NCI-H1092 (cell line): ENCODE measurements around the gene BAHCC1.
A peak's percentile ranks its signal among the peaks of the same experiment; 100 is the strongest.

Experiments used
- DNase-seq: peaks from one replicate; lab custom pipeline; 2025; lab: John Stamatoyannopoulos, UW

BAHCC1 gene

DNA sequence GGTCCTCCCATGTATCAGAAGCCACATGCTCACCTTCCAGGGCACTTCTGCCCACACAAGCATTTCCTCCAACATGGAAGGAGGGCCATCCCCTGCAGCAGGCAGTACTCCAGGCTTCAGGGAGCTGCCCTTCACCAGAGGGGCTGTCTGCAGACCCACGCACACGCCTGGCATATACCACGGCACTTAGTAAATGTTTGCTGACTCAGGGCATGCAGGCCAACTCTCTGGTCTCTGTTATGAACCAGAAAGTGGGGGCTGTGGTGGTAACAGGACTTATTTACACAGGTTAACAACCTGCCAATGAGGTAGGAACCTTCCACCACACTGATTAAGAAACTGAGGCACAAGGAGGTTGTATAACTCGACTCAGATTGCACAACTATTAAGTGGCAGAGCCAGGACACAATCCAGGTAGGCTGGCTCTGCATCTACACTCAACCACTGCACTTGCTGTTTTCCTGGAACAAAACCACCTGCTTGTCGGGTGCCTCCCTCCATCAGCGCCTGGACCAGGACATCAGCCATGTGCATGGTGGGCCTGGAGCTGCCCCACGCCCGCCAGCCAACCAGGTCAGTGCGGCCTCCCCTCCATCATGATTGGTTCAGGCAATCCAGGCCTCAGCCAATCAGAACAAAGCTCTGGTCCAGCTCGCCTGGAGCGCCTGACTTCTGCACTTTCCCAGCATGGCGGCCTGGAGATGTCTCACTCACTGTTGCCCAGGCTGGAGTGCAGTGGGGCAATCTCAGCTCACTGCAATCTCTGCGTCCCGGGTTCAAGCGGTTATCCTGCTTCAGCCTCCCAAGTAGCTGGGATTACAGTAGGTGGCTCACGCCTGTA lies 98.2 kb downstream of the BAHCC1 start:
- DNase-seq, result no peak

DNA sequence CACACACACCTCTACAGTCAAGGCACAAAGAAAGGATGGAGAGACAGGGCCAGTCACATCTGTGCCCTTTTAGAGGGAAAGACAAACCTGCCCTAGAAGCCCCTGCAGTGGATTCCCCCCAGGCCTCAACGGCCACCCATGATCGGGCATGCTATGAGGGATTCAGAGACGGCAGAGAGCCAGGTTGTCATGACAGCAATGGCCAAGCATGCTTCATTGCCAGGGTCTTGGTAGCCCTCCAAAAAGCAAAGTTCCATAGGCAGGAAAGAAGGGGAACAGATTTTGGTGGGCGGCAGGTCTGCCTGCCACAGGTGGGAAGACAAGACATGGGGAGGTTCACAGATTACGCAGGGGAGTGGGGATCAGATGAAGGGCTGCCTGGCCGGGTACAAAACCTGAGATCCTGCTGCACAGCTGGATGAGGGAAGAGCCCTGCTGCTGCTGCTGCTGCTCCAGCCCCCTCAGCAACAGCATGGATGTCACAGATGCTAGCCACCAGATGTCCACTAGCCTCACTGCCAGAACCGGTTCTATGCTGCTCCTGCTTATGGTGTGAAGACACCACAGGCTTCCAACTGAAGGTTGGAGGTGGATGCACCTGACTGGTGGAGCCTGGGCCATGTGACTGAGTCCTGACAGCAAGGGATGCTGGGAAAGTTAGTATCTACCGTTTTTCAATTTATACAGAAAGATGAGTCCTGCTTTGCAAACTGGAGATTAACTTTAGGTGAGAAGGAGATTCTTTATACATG lies 99.5 kb downstream of the BAHCC1 start:
- DNase-seq, result peak; percentile 60

DNA sequence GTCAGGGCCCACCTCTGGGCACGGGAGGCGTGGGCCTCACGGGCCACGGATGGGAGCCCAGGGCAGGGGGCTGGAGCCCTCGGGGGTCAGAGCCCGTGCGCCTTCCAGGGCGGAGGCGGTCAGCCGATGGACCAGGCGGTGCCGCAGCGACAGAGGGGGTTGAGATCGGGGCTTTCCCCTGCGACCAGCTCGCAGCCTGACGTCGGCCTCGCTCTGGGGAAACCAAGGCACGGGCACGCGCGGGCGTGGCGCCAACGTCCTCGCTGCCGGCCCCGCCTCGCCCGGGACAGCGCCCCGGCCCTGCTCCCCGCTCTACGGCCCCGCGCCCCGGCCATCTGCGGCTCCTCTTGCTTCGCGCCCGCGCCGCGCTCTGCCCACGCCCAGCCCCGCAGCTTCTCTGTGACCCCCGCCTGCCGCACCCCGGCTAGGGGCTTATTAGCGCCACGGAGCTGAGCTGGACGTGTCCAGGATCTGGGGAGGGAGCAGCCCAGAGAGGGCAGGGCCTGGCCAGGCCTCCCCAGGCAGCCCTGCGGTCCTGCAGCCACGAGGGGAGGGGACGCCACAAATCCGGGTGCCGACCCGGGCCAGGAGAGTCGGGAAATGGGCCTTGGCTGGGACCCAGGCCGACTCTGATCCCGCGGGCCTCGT lies 103.8 kb downstream of the BAHCC1 start:
- DNase-seq, result no peak

DNA sequence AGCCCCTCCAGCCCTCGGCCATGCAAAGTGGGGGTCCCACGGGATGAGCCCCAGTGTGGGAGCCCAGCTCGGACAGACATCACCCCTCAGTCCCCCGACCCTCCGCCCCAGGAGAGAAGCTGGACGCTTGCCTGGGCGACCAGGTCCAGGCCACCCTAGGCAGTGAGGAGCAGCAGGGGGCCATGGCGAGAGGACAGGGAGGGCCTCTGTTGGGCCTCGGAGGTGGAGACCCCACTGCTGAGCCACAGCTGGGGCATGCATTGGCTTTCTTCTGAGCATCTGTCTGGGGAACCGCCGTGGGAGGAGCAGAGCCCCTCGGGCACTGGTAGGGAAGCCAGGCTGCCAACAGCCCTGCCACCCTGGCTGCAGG lies 104.3 kb downstream of the BAHCC1 start:
- no peak for DNase-seq

DNA sequence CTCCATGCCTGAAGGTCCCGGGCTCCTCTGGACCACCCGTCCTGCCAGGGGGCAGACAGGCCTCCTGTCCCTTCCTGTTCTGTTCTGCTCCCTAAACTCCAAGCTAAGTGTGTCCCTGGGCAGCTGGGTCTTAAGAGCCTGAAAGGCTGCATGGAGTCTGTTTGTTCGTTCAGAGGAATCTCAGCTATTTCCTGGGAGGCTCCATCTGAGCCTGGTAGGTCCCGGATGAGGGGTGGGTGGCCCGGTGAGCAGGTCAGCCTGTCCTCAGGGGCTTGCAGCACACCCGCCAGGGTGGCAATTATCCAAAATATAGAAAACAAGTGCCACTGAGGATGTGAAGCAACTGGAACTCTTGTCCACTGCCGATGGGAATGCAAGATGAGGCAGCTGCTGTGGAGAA lies 104.8 kb downstream of the BAHCC1 start:
- DNase-seq, result no peak

DNA sequence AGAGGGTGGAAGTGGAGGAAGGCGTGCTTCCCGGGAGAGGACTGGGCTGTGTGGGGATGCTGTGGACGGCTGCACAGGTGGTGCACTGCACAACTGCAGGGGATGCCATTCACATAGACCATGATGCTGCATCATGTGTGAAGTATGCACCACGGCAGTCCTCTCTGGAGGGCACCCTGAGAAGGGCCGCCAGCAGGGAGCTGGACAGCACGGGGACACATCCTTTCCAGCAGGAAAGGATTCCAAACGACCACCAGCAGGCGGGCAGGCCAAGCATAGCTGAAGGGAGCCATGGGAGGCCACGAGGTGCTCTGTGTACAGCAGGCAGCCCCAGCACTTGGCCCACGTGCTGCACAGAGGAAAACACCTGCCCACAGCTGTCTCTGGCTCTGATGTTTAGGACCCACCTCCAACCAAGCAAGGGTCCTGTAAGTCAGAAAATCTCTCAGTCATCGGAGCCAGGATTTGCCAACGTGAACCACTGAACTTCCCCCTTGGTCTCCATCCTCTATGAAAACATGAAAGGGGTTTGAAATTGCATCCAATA lies 107.3 kb downstream of the BAHCC1 start:
- no peak for DNase-seq

DNA sequence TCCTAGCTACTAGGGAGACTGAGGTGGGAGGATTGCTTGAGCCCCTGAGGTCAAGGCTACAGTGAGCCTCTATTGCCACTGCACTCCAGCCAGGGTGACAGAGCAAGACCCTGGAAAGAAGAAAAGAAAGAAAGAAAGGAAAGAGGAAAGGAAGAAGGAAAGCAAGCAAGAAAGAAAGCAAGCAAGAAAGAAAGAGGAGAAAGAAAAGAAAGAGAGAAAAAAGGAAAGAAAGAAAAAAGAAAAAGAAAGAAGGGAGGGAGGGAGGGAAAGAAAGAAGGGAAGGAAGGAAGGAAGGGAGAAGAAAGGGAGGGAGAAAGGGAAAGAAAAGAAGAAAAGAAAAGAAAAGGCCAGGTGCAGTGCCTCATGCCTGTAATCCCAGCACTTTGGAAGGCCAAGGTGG lies 108.4 kb downstream of the BAHCC1 start:
- DNase-seq, result no peak

DNA sequence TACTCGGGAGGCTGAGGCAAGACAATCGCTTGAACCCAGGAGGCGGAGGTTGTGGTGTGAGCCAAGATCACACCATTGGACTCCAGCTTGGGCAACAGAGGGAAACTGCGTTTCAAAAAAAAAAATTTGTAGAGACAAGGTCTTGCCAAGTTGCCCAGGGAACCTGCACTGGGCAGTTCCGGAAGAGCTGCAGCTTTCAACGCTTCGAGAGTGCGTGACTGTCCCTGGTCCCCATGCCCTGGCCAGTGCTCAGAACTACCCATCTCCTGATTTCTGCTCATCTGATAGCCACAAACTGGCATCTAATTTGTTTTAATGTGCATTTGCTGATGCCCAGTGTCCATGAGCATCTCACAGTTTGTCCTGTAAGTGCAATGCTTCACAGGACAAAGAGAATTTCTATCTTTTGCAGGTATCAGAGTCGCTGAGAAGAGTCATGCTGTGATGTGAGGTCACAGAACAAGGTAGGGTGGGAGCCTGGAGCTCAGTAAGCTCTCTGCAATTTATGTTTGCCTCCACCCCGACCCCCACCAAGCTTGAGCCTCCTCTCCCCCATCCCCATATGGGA lies 113.5 kb downstream of the BAHCC1 start:
- no peak for DNase-seq

DNA sequence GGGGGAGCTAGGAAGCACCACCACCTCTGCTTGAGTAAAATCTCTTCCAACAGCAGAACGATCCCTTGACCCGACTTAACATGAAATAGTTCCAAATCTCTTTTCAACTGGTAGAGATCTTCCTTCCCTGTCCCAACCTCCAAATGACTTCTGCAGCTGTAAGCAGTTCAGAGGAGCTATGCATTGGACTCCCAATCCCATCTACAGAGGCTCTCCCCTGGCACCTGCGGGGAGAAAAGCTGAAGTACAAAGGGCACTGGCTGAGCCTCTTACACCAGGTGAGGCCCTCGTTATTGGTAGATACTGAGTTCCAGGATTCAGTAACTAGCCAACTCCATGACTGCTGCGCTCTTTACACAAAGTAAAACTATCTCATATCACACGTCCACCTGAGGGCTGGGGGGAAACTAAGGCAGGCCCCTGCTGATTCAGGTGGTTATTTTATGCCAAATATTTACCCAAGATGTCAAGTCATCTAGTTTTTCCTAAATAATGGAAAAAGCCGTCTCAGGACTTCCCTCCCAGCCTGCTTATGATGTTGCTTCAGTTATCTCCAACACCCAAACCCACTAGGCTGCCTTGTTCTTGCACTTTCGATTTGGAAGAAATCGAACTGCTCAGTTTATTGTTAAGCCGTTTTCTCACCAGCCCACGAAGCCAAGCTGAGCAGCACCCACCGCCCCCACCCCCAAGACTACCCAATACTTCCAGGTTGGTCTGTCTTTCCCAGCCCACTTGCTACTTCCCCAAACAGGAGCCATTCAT lies 114.1 kb downstream of the BAHCC1 start:
- DNase-seq, result no peak

DNA sequence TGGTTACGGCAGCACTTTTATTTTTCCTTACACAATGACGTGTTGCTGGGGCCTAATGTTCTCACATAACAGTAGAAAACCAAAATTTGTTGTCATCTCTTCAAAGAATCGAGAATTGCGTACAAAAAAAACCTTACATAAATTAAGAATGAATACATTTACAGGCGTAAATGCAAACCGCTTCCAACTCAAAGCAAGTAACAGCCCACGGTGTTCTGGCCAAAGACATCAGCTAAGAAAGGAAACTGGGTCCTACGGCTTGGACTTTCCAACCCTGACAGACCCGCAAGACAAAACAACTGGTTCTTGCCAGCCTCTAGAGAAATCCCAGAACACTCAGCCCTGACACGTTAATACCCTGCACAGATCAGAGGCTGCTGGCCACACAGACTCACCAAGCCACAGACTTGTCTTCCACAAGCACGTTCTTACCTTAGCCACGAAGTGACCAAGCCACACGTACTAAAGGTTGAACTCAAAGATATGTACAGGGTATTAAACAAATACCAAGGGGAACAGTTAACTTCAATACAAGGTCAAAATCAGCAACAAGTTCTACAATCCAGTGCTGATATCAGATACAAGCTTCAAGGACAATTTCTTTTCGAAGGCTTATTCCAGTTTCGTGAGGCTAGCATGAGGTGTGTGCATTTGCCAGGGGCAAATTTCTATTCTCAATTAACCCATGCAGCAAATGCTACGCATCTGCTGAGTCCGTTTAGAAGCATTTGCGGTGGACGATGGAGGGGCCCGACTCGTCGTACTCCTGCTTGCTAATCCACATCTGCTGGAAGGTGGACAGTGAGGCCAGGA lies 114.9 kb downstream of the BAHCC1 start:
- no peak for DNase-seq

DNA sequence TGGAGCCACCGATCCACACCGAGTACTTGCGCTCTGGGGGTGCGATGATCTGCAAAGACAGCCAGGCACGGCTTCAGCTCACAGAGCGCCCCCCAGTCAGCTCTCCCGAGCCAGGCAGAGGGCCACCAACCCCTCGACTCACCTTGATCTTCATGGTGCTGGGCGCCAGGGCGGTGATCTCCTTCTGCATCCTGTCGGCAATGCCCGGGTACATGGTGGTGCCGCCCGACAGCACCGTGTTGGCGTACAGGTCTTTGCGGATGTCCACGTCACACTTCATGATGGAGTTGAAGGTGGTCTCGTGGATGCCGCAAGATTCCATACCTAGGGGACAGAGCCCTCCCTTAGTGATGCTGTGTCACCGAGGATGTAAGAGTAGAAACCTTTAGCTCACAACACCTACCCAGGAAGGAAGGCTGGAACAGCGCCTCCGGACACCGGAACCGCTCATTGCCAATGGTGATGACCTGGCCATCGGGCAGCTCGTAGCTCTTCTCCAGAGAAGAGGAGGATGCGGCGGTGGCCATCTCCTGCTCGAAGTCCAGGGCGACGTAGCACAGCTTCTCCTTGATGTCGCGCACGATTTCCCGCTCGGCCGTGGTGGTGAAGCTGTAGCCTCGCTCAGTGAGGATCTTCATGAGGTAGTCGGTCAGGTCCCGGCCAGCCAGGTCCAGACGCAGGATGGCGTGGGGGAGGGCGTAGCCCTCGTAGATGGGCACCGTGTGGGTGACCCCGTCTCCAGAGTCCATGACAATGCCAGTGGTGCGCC lies 115.7 kb downstream of the BAHCC1 start:
- no peak for DNase-seq

DNA sequence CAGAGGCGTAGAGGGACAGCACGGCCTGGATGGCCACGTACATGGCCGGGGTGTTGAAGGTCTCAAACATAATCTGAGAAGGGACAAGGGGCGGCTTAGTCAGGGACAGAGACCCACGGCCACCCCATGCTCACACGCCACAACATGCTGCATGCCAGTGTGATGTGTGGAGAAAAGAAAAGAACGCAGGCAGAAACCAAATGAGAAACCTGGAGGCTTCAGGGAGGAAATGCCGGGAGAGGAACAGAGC lies 116.2 kb downstream of the BAHCC1 start:
- no peak for DNase-seq

DNA sequence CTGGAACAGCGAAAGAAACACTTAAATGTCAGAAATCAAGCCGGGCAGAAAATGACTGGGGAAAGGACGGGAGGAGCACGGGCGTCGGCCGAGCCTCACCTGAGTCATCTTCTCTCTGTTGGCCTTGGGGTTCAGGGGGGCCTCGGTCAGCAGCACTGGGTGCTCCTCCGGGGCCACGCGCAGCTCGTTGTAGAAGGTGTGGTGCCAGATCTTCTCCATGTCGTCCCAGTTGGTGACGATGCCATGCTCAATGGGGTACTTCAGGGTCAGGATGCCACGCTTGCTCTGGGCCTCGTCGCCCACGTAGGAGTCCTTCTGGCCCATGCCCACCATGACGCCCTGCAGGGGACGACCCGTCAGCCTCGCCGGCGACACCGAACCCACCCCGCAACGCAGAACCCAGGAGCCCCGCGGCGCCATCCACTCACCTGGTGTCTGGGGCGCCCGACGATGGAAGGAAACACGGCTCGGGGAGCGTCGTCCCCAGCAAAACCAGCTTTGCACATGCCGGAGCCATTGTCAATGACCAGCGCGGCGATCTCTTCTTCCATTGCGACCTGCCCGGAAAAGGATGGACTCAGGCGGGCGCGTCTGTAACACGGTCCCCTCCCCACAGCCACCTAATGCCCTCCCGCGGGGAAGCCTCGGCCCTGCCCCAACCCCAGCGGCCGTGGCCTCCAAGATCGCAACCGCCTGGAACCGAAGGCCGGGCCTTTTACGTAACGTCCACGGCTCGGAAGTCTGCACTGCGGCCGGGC lies 116.7 kb downstream of the BAHCC1 start:
- no peak for DNase-seq

DNA sequence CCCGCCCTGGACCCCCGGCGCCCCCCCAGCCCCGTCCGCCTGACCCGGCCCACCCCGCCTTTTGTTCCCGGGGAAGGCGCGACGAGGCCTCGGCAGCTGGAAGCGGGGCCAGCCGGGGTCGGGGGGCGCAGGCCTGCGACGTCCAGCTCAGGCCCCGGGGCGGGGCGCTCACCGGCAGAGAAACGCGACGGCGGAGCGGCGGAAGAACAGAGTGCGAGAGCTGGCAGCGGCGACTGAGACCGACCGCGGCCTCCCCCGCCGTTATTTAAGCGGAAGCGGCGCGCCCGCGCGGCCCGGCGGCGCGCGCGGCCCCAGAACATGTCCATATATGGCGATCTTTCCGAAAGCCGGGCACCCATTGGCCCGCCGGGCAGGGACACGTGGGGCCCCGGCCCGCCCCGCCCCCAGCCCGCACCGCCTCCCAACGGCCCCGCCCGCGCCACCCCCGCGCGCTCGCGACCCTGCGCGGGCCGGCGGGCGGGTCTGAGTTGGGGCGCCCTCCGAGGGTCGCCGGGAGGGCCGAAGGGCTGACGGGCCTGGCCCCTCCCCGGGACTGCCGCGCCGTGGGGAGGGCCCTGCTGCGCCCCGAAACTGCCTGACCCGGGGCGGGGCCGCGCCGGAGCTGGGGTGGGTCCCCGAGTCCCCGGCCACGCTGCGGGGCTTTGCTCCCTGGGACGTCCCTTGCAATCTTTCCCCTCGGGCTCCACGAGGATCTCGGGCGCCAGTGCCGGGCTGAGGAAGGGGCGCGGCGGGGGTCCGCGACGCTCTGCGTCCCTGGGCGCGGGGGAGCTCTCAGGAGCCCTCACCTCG lies 117.5 kb downstream of the BAHCC1 start, which contains the start of gene ACTG1:
TSS of gene ACTG1 (minus strand) at position 238 of the 810 bp plus-strand sequence. CDS start 445 bp downstream, outside the sequence.
- peak; percentile 88 for DNase-seq

DNA sequence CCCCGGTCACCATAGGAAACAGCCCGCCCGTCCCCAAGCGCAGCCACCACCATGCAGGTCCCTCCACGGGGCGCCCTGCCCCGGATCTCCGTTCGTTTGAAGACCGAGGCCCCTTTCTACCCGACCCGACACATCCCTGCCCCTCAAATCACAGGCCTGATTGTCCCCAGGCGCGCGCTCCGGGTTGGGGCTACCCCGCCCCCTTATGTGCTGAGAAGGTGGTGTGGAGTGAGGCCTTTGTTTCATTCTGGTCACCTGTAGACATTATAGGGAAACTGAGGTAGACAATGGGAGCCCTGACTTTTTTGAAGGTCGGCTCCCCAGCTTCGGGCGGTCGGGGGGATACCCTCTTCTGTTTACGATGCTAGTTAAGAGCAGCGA lies 118.1 kb downstream of the BAHCC1 start:
- peak; percentile 48 for DNase-seq

DNA sequence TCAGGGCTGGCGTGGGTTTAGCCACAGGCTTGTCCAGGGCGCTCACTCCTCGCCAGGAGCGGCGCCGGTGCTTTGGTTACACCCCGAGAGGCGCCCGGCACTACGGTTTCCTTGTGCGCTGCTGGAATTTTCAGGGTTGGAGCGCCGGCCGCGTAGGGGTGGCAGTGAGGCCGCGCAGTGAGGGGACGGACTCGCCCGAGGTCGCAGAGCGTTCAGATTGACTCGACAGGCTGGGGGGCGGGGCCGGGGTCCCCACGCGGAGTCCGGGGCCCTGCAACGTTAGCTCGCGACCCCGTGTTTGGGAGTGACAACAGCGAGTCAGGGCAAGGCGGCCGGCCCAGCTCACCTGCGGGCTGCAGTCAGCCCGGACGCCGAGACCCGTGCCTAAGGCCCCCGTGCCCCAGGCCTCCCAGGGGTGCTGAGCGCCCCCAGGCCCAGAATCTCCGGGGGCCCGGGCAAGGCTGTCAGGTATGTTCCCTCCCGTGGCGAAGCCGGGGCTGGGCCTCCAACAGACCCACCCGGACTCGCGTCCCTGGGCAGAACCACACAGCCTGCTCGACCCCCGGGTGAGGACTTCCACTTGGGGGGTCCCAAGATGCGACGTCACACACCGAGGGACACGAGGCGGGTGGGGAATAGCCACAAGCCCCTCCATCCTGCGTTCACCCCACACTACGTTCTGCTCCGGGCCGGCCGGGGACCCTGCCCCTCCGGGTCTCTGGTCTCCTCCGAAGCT lies 118.7 kb downstream of the BAHCC1 start:
- peak; percentile 48 for DNase-seq

DNA sequence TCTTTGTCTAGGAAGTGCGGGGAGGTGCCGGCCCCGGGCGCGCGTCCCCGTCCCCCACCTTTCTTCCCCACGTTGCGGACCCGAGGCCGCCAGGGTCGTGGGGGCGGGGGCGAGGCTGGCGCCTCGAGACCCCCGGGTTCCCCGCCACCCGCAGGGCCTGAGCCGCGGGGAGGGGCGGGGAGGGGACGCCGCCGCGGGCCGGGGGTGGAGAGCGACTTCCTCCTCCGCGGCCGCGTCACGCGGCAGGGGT lies 119.2 kb downstream of the BAHCC1 start:
- no peak for DNase-seq
